ENCODE measurements around the gene PIEZO2.

Gene PIEZO2

DNA sequence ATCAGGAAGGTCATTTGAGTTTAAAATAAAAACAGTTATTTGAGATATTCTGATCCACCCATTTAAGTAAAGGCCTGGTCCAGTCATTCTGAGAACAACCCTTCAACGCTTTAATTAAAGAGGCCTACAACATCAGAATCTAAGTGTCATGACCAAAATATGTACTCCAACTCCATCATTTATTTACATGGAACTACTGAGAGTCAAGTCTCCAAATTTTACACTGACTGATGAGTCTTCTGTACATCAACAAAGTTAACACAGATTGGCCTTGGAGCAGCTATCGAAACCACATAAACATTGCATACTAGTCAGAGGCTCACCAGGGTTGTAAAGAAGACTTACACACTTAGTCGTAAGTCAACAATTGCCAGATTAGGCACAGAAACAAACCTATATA, 37.1 kb downstream of the PIEZO2 start:
- DNase-seq (ENCODE audit: extremely low read depth, low read depth): no peak
- TF ChIP-seq, protein P1, sequence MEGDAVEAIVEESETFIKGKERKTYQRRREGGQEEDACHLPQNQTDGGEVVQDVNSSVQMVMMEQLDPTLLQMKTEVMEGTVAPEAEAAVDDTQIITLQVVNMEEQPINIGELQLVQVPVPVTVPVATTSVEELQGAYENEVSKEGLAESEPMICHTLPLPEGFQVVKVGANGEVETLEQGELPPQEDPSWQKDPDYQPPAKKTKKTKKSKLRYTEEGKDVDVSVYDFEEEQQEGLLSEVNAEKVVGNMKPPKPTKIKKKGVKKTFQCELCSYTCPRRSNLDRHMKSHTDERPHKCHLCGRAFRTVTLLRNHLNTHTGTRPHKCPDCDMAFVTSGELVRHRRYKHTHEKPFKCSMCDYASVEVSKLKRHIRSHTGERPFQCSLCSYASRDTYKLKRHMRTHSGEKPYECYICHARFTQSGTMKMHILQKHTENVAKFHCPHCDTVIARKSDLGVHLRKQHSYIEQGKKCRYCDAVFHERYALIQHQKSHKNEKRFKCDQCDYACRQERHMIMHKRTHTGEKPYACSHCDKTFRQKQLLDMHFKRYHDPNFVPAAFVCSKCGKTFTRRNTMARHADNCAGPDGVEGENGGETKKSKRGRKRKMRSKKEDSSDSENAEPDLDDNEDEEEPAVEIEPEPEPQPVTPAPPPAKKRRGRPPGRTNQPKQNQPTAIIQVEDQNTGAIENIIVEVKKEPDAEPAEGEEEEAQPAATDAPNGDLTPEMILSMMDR (IDR thresholded peaks at IDR 0.05; ENCODE audit: low read depth, low read length): no peak

DNA sequence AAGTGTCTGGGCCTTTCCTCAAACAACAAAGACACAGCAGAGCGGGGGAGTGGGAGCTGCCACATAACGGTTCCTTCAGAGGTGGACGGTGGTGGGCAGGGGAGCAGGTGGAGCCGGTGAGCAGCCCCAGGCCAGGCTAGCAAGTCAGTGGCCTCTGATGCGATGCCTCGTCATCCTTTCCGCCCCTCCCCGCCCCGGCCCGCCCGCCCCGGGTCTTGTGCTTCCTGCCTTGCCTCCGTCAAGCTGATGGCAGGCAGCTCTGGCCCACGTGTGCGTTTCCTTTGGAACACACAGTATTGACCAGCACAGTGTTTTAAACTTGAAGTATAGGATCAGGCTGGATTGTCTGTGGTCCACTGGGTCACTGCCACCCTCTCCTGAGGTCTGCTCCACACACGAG, 38.9 kb downstream of the PIEZO2 start:
- no peak for DNase-seq (ENCODE audit: extremely low read depth, low read depth)
- TF ChIP-seq, protein P1 (IDR thresholded peaks at IDR 0.05; ENCODE audit: low read depth, low read length): no peak

DNA sequence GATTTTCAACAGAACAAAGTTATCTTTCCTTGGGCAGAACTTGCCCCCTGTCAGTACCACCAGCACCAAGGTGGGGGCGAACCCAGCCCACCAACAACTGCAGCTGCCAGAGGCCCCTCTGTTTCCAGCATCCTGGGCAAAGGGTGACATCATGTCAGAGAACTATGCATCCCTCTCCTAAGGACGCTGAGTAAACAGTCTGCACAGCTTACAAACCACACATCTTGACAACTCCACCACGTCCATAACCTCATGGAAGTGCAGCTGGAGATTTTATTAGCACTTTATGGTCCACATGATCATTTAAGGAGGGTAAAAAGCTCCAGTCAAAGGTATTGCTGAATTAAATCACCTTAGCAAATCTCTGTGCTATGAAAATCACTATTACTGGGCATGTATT, 40.4 kb downstream of the PIEZO2 start:
- no peak for DNase-seq (ENCODE audit: extremely low read depth, low read depth)
- TF ChIP-seq, protein P1 (IDR thresholded peaks at IDR 0.05; ENCODE audit: low read depth, low read length): no peak

DNA sequence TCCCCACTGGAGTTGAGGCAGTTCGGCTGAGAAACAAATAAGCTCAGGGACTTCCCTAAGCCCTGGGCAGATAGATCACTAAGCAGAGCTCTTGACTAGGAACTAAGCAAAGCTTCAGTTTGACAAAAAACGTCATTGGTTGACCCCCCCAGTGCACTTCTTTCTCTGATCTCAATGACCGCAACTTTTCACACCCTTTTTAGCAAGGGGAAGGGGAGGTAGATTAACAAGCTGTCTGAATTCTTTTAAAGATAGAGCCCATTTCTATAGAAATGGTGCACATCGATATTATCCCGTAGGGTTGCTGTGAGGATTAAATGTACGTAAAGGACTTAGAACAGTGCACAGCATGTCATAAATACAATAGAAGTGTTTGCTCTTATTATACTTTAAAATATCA, 42.5 kb downstream of the PIEZO2 start:
- DNase-seq (ENCODE audit: extremely low read depth, low read depth): no peak

DNA sequence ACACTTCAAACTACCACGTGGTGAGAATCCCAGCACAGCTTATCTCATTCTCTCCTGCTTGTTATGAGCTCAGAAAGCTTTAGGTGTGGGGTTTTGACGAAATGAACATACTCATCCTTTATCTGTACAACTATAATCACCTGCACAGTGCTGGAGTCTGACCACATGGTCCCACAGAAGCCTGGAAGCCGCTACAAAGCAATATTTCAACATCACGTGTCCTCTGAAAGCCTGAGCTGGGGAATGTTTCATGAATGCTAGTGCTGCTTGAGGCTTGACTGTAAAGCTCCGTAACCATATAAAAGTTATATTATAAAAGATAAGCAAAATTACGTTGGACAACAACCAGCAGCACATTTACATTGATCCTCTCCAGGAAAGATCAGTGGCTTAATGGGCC, 43.9 kb downstream of the PIEZO2 start:
- TF ChIP-seq, protein P1 (IDR thresholded peaks at IDR 0.05; ENCODE audit: low read depth, low read length): no peak
- no peak for DNase-seq (ENCODE audit: extremely low read depth, low read depth)

More for the DNA sequence above, 42.5 kb downstream of the PIEZO2 start:
- TF ChIP-seq, protein P1 (IDR thresholded peaks at IDR 0.05; ENCODE audit: low read depth, low read length): no peak

DNA sequence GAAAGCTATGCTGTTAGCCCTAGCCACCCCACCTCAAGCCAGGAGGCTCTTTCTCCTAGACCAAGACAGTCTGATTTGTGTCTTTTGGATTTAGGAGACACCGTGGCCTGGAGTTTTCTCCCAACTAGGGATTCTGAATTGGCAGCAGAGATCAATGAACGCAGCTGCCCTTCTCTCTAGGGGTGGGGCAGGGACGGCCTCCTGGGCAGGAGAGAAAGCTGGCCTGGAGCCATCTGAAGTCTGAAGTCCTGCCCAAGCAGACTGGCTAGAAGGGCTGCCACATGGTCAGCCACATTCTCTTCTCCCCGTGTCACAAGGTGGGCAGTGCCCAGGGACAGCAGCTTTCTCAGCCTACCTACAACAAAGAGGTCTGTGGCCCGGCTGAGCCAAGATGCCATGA, 45.1 kb downstream of the PIEZO2 start:
- no peak for DNase-seq (ENCODE audit: extremely low read depth, low read depth)
- TF ChIP-seq, protein P1 (IDR thresholded peaks at IDR 0.05; ENCODE audit: low read depth, low read length): no peak

DNA sequence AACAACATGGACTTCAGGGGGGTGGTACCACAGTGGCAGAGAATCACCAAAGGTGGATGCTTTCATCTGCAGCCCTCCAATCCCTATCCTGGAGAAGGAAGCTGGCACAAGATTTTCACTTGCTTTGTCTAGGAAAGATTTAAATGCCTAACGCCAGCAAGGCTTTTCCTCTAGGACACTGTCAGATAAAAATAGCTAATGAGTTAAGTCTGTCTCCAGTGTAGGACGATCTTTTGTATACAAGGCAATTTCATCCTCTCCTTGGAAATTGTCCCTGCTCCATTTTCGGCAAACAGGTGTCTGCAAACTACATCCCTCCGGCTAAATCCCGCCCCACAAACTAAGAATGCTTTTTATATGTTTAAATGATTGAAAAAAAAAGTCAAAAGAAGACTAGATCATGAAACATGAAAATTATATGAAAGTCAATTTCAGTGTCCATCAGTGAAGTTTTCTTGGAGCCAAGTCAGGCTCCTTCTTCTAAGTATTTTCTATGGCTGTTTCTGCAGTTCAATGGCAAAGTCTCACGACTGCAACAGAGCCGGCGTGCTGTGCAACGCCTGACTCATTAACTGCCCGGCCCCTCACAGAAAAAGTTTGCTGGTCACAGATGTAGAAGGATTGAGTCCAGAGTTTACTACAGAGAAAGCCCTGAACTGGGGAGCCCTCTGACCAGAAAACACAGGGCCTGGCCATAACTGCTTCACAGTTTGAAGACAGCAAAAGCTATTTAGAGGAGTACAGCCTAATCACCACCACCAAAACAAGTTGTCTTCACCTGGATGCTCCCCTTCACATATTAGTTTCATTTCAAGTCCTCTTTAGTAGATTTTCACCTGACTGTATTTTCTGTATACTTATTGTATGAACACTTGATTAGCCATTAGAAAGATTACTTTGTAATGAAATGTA, 52.3 kb downstream of the PIEZO2 start:
- no peak for DNase-seq (ENCODE audit: extremely low read depth, low read depth)
- TF ChIP-seq, protein P1 (IDR thresholded peaks at IDR 0.05; ENCODE audit: low read depth, low read length): no peak

All from AG09319 (cell line).